Sigmoid colon (tissue), 7 donors: ENCODE data around the gene DGCR2. TPM values are rescaled to one million over a fixed set of nuclear protein-coding genes. Genes with fewer than 3 reads are reported as not detected.

ENCODE experiments used
- DNase-seq: peaks from one replicate; pipeline ENCODE4 v3.0.0-alpha.2; 2019
- H3K27ac ChIP-seq, 4 donors: fragments of 200-600 bp; sonication (generic); one replicate each; pipeline ENCODE4 v1.5.1; 2016 to 2019; ENCODE audit warnings: mild to moderate bottlenecking in 1 of 4
- H3K27me3 ChIP-seq, 3 donors: fragments of 200-600 bp; sonication (generic); one replicate each; pipeline ENCODE4 v1.5.1; 2019; ENCODE audit warnings: mild to moderate bottlenecking in 1 of 3
- H3K36me3 ChIP-seq, 4 donors: fragments of 200-600 bp; sonication (generic); one replicate each; pipeline ENCODE4 v1.5.1; 2016 to 2019
- H3K4me1 ChIP-seq, 4 donors: fragments of 200-600 bp; sonication (generic); one replicate each; pipeline ENCODE4 v1.5.1; 2017 to 2019
- H3K4me3 ChIP-seq, 4 donors: fragments of 200-600 bp; sonication (generic); one replicate each; pipeline ENCODE4 v1.5.1; 2017 to 2019; ENCODE audit warnings: mild to moderate bottlenecking in 2 of 4, moderate library complexity in 1 of 4
- H3K9me3 ChIP-seq, 4 donors: fragments of 200-600 bp in 3 of 4; sonication (generic) in 3 of 4; one replicate each; pipeline versions ENCODE4 v1.5.1 to v1.6.1; 2013 to 2019
- CTCF ChIP-seq, 4 experiments: fragments of 450-650 bp in 3 of 4; fragments of 200-600 bp in 1 of 4; IDR thresholded peaks; one replicate each; pipeline ENCODE4 v1.5.1; 2016 to 2019; ENCODE audit warnings: antibody characterized with exemption in 4 of 4, mild to moderate bottlenecking in 3 of 4, moderate library complexity in 2 of 4
- EP300 ChIP-seq, 4 donors: sonication (generic); formaldehyde crosslinking; IDR thresholded peaks; one replicate each; pipeline ENCODE4 v1.6.1; 2017; ENCODE audit warnings: antibody characterized with exemption in 4 of 4
- POLR2A ChIP-seq, 2 donors: fragments of 450-650 bp; IDR thresholded peaks; one replicate each; pipeline ENCODE4 v1.6.1; 2016; ENCODE audit warnings: antibody characterized with exemption in 2 of 2, mild to moderate bottlenecking in 2 of 2, moderate library complexity in 2 of 2
- POLR2AphosphoS5 ChIP-seq, 4 donors: sonication (generic); formaldehyde crosslinking; IDR thresholded peaks; one replicate each; pipeline ENCODE4 v1.6.1; 2017; ENCODE audit warnings: antibody characterized with exemption in 4 of 4
- WGBS, 2 donors: extraction: QIAGEN DNeasy Blood & Tissue Kit; methylation state at CpG; one replicate each; pipeline ENCODE4 v1.1.7; 2013; 5-methylcytosine and 5-hydroxymethylcytosine counted together
- intact Hi-C: fragments of 100-400 bp; cut with DNase I; formaldehyde crosslinking; loops from one replicate; pipeline ENCODE4 v1.15.1; 2023
- polyA plus RNA-seq, 3 donors: library from polyadenylated mRNA; stranded (reverse); fragments of 200-250 nt; gene quantifications; one replicate each; pipeline ENCODE4 v1.2.3, GENCODE V29; 2013
- total RNA-seq, 4 donors: library from RNA; depleted of rRNA; stranded (reverse); fragments of >200 nt; gene quantifications; one replicate each; pipeline ENCODE4 v1.1.0, GENCODE V29; 2016
- donor health status: healthy with polysubstance abuse.
- donor health status: Bipolar disorder and iron deficiency.
- donor health status: healthy.

DGCR2 gene
- total and polyA plus RNA-seq, 7 donors, result 7.2 to 68.7 (median 31.5) TPM

GRCh38 chr22:19127329-19128008, 5.3 kb upstream of the DGCR2 start:
- no peaks in the 10 kb centered on the region for H3K27me3 ChIP-seq
- H3K4me3 ChIP-seq, result no peak overlapping the region
- H3K9me3 ChIP-seq, result no peaks in the 10 kb centered on the region
- peaks cover 0 to 8% (median 6%) of the 10 kb centered on the region in 4 donors for H3K4me1 ChIP-seq
- 52 to 79% methylated on average over 16 of the region's 16 CpGs for WGBS, 2 donors
- TF ChIP-seq CTCF (IDR thresholded peaks at IDR 0.05), result no peak
- no peak for TF ChIP-seq POLR2AphosphoS5 (IDR thresholded peaks at IDR 0.05)
- no peak for TF ChIP-seq POLR2A (IDR thresholded peaks at IDR 0.05)
- TF ChIP-seq EP300 (IDR thresholded peaks at IDR 0.05), result no peak
- intact Hi-C loops, result no loop called here
- peaks cover 0 to 2% (median under 1%) of the 10 kb centered on the region in 4 donors for H3K36me3 ChIP-seq
- no peak overlapping the region for H3K27ac ChIP-seq
- DNase-seq, result no peak

- H3K36me3 ChIP-seq, result no peaks in the 10 kb centered on the region
- DNase-seq, result no peak
- 84 to 91% methylated on average over 19 of the region's 19 CpGs for WGBS, 2 donors
- intact Hi-C loops, result no loop called here
- peaks cover 0 to 10% (median 6%) of the 10 kb centered on the region in 4 donors for H3K4me1 ChIP-seq
- no peak overlapping the region for H3K27ac ChIP-seq
- TF ChIP-seq POLR2A (IDR thresholded peaks at IDR 0.05) (no peak), EP300 (IDR thresholded peaks at IDR 0.05) (no peak), CTCF (IDR thresholded peaks at IDR 0.05) (no peak), POLR2AphosphoS5 (IDR thresholded peaks at IDR 0.05) (no peak)
- no peak overlapping the region for H3K4me3 ChIP-seq
- H3K9me3 ChIP-seq, result no peaks in the 10 kb centered on the region
- no peaks in the 10 kb centered on the region for H3K27me3 ChIP-seq
Measured at GRCh38 chr22:19126309-19127273, 4.4 kb upstream of the DGCR2 start.

- no peaks in the 10 kb centered on the region for H3K9me3 ChIP-seq
- intact Hi-C loops, result no loop called here
- WGBS, 2 donors, result 91% methylated on average over 21 of the region's 21 CpGs
- no peak overlapping the region for H3K4me3 ChIP-seq
- no peak for DNase-seq
- peaks cover 0 to 19% (median 15%) of the 10 kb centered on the region in 4 donors for H3K4me1 ChIP-seq
- H3K27me3 ChIP-seq, result no peaks in the 10 kb centered on the region
- H3K27ac ChIP-seq, result no peak overlapping the region
- no peak for TF ChIP-seq POLR2A (IDR thresholded peaks at IDR 0.05)
- TF ChIP-seq POLR2AphosphoS5 (IDR thresholded peaks at IDR 0.05), result no peak
- no peak for TF ChIP-seq CTCF (IDR thresholded peaks at IDR 0.05)
- no peak for TF ChIP-seq EP300 (IDR thresholded peaks at IDR 0.05)
- H3K36me3 ChIP-seq, result no peaks in the 10 kb centered on the region
Measured at GRCh38 chr22:19125474-19126308, 3.5 kb upstream of the DGCR2 start.

- intact Hi-C loops, result no loop called here
- no peaks in the 10 kb centered on the region for H3K27me3 ChIP-seq
- H3K27ac ChIP-seq, result no peak overlapping the region
- H3K9me3 ChIP-seq, result no peaks in the 10 kb centered on the region
- H3K4me3 ChIP-seq, result no peak overlapping the region
- H3K36me3 ChIP-seq, result no peaks in the 10 kb centered on the region
- peaks cover 0 to 26% (median 22%) of the 10 kb centered on the region in 4 donors for H3K4me1 ChIP-seq
- DNase-seq, result no peak
- 95 to 96% methylated on average over 11 of the region's 11 CpGs for WGBS, 2 donors
- TF ChIP-seq CTCF (IDR thresholded peaks at IDR 0.05) (no peak), POLR2A (IDR thresholded peaks at IDR 0.05) (no peak), EP300 (IDR thresholded peaks at IDR 0.05) (no peak), POLR2AphosphoS5 (IDR thresholded peaks at IDR 0.05) (no peak)
Measured at GRCh38 chr22:19125011-19125410, 2.8 kb upstream of the DGCR2 start.
